COLO668 (cell line): ENCODE results near the gene IQGAP2.
"Not testable (repeated sequence)": the region's sequence is repeated elsewhere in the genome, so short reads cannot be mapped to it uniquely, and the experiment has no call there.

Experiments
- DNase-seq: peaks from one replicate; lab custom pipeline; 2025; ENCODE audit not compliant: unreplicated experiment; lab: John Stamatoyannopoulos, UW

Gene IQGAP2

DNA sequence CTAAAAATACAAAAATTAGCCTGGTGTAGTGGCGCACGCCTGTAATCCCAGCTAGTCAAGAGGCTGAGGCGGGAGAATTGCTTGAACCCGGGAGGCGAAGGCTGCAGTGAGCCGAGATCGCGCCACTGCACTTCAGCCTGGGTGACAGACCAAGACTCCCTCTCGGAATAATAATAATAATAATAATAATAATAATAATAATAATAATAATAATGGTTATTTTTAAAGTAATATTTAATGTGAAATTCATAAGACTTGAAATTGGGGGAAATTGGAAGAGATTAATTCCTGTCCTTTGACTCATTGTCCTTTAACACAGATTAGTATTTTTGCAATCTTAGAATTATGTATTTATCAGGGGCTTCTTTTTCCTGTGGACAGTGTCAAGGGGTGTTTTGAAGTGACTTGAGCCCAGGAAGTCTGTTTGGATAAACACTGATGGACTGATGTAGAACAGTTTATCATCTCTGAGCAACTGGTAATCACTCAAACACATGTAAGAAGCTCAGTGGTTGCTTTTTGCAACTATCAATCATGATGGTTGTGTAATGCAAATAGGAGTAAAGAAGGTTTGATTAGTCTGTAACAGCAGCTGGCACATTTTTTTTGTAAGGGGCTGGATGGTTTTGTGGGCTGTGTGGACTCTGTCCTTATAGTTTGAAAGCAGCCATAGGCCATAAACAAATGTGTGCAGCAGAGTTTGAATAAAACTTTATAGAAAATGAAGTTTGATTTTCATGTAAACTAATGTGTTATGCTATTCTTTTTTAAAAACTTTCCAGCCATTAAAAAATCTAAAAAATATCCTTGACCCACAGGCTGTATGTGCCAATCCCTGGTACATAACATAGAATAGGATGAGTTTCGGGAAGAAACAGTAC lies 126.6 kb downstream of the IQGAP2 start:
- DNase-seq, result no peak

DNA sequence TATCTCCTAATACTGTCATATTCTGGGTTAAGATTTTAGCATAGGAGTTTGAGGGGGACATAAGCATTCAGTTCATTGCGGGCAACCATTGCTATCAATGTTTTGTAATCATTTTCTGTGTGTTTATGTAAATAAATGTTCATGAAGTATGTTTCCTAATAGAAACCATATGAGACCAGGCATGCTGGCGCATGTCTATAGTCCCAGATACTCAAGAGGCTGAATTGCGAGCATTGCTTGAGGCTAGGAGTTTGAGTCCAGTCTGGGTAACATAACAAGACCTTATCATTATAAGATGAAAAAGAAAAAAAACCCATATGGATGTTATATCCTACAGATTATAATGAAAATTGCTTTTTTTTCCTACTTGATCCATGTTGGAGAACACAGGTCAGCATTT lies 129.0 kb downstream of the IQGAP2 start:
- no peak for DNase-seq

DNA sequence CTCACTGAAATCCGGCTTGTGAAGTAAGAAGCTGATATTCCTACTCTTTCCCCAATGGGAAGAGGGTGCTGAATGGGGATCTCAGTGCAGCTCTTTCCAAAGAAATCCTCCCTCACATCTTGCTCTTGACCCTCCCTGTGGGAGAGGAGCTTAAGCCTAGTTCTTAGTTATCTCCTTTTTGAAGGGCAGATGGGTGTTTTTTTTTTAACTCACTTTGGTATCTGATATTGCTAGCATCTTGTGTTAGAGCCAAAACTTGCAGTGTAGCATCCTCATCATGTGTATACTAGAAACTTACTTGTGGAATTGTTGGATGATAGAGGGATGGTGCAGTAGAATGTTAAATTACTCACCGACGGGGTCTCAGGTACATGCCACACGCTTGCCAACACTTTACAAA lies 129.9 kb downstream of the IQGAP2 start:
- DNase-seq, result no peak

DNA sequence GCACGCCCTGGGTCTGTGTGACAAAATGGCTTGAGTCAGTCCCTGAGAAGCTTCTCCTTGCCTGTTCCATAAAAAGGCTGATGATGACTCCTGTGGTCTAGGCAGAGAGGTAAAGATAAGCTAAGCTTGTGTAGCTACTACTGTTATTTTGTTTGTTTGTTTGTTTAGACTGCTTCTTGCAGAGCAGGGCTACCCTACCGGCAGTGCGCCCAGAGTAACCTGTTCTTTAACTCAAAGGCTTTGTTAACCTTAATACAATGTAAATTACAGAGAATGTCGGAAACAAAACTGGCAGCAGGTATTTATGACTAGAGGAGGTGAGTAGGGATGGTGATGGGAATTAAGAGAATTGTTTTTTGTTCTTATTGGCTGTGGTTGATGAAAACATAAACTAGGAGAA lies 132.5 kb downstream of the IQGAP2 start:
- DNase-seq, result no peak

DNA sequence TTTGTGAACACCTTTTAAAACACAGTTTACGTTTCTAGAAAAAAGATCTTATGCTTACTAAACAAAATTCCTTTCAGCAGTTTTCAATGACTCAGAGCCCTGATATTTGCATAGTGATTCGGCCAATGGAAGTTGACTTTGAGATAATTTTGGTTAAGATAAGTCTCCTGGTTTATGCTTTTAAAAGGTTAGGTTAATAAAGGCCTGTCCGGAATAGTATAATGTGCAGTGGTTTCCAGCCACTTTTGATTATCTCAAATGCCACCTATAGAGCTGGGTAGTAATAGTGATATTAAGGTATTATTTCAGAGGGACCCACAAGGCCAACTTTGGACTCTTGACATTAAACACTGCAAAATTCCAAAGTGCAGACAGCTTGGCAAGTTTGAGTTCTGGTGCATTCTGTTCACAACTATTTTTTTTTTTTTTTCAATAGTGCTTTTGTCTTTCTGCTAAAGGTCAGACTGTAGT lies 134.0 kb downstream of the IQGAP2 start:
- no peak for DNase-seq

DNA sequence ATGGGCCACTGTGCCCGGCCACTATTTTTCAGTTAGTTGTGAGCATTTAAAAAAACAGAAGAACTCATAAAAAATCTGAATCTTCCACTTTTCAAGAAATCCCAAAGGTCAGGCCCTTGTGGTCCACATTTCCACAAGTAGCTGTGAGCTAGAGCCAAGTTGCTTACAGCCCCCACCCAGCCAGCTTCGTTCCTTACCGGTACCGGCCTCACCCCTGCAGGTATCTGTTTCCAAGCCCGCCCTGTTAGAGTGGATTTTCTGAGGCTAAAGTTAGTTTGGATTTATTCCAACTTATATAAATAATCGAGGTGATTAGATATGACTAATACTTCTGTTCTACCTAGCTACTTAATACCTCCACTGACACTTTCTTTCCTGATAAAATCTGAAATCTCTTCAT lies 139.2 kb downstream of the IQGAP2 start:
- no peak for DNase-seq

DNA sequence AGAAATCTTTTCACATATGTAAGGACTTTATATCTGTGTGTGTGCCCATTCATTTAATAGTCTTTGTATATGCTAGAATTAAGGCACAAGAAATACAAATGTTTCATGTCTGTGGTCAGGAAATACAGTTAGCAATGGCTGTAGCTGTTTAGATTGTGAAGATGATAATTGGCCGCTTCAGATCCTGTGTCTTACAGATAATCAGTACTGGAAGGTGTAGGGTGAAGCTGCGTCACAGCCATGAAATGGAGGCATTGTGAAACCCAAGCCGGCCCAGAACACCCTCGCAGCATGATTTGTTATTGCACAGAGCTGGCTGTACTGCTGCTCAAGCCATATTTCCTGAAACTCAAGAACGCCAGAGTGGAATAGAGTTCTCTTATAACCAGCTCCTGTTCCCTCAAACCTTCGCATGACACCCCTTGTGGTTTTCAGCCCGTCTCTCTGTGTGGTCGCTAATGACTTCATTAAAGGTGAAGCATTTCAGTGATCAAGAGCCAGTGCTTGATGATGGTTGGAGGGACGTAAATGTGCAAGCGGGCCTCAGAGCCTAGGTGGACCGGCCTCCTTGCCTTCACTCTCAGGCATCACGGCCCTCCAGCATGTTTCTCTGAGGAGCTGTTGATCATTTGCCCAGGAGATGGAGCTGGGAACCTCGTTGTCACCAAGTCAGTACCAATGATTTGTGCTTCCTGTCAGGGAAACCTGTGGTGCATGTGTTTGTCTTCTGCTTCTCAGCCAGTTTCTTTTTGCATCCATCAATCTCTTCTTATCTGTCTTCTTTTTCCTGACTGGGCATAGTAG lies 140.0 kb downstream of the IQGAP2 start:
- no peak for DNase-seq

DNA sequence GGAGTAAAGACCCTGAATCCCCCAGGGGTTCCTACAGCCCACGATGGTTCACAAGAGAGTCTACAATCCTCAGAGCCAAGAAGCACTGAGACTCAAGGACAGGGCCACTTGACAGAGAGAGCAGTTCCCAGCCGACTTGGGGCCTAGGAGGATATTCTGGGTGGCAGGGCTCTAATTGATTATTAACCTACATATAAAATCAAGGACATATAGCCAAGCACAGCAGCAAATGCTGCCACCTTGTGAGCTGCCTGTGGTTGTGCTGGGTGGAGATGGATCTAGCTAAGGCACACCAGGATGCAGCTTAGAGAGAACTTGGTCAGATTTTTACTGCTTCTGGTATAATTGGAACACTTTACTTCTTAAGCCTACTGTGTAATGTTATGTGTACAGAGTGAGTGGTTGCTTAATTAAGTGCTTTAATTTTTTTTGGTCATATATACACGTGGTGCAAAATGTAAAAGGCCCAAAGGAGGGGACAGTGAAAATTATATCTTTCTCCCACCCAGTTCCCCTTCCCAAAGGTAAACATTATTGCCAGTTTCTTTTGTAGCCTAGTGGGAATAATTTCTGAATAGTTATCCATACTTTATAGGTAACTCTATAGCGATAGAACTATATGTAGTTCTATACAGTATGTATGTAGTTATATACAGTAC lies 141.3 kb downstream of the IQGAP2 start:
- DNase-seq, result no peak

DNA sequence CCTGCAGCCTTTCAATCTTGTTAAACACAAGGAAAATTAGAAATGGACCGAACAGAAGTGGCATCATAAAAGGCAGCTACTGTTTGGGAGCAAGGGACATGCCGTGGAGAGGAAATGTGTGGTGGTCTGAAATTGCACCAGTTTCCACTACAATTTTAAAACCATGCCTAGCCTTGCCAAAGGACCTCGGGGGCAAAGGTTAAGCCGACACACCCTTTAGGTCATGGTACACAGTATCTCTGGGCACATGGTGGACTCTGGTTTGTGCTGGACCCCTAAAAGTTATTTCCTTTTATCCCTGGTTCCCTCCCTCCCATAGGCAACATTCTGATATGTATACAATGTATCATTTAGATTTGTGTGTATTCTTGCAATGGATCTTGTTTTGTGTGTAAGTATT lies 142.1 kb downstream of the IQGAP2 start:
- DNase-seq, result no peak

DNA sequence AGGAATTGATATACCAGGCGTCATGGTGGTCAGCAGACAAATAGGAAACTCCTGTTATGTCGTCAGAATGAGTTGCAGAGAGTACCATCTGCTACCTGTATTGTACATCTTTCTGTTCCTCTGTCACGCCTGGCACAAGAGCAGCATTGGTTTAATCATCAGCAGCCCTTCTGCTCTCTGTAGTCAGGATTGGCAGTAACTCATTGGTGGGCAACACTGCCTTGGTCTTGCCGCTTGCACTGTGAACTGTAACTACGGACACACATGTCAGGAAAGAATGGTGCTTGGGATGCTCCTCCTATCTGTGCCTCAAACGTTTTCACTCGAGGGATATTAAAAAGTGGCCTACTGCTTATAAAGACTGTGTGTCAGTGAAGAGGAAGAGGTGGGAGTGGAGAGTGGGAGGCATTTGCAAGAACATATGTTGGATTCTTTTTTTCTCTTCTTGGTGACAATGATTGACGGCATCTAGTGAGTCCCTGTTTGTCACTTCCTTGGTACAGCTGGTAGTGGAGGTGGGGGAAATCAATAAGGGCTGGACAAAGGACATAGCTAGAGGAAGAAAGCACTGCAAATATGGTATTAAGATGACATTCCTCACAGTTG lies 143.5 kb downstream of the IQGAP2 start:
- DNase-seq, result no peak

DNA sequence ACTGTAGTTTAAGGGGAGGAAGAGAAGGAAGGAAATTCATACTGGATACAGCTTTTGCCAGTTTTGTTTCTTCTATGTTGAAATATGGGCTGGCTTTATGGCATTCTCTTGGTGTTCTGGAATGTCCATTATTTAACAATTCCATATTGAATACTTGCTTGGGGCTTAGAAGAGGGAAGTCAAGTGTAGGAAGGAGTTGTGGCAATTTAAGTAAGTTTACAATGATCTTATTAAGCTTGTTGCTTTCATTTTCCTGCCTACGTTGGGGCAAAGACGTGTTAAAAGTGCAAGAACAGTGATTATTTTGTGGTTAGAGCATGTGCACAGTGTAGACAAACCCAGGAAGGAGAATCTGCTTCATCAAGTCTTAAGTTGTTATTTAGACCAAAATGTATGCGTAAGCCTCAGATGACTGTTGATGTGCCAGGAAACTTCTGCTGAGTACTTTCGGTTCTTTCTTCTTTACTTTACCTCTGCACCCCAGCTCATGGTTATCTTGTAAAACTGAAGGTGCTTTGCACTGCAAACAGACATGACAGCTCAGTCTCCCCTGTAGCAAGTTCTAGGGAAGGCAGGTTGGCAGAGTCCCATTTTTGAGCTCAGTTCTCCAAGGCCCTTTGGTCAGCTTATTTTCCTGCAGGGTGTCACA lies 144.3 kb downstream of the IQGAP2 start:
- DNase-seq, result no peak

DNA sequence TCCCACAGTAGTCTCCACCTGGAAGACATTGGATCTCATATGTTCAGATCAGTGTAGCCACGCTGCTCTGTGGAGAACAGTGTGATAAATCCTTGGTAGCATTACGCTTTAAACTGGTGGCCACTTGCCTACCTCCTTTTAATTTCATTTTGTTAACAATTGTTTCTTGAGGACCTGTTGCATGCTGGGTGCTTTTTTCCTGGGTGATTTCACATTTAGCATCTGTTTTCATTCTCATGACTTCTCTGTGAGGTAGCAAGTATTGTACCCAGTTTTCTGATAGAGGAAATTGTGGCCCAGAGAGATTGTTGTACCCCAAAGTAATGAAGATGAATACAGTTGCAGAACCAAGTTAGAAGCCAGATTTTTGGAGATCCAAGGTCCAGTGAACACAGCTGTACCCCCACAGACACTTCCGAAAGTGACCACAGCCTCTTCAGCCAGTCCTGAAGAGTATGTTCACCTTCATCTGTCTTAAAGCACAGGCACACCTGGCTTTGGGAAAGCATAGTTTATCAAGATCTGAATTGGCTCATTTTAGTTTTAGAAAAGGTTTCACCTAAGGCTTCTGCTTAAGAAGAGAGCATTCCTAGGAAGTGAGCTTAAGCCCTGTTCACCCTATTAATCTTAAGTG lies 144.9 kb downstream of the IQGAP2 start:
- no peak for DNase-seq

DNA sequence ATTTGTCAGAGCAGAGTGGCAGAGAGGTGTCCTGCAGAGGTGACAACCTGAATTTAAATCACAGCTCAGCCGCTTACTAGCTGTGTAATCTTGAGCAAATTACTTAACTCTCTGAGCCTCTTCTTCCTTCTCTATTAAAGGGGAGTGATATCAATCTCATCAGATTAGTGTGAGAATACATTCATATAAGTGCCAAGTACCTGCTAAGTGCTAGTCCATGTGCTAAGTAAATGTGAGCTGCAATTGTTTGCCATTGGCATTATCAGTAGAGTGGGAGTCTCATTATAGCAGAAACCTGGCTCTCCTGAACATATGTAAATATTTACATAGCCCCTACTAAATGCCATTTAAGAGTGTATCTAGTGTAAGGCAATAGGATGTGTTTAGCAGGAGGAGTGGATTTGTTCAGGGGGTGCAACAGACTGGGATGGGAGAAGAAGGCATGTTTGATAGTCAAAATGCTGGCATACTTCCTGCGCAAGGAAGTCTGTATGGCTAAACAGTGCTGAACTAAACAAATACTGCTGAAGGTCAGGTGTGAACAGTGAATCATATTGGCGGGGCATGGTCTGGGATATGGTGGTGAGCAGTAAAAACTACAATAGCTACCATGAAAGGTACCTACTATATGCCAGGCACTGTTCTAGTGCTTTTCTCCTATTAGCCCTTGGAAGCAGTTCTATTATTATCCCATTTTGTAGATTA lies 145.6 kb downstream of the IQGAP2 start:
- DNase-seq, result no peak

DNA sequence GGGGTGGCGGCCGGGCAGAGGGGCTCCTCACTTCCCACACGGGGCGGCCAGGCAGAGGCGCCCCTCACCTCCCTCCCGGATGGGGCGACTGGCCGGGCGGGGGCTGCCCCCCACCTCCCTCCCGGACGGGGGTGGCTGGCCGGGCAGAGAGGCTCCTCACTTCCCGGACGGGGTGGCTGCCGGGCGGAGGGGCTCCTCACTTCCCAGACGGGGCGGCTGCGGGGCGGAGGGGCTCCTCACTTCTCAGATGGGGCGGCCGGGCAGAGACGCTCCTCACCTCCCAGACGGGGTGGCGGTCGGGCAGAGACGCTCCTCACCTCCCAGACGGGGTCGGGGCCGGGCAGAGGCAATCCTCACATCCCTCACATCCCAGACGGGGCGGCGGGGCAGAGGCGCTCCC lies 147.8 kb downstream of the IQGAP2 start:
- DNase-seq, result not testable (repeated sequence)

DNA sequence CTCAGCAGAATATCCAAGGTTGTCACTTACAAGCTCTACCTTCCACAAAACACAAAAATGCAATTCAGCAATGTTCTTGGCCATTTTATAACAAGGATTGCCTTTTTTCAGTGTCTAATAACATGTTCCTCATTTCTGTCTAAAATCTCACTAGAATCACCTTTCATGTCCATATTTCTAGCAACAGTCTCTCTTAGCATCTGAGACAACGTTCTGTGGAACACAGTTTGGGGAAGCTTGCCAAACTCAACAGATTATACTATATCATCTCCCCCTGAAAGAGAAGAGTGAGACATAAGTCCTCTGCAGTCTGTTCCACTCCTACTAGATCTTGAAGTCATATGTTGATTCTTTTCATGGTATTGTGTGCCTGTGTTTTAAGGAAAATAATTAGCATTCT lies 149.5 kb downstream of the IQGAP2 start:
- no peak for DNase-seq

DNA sequence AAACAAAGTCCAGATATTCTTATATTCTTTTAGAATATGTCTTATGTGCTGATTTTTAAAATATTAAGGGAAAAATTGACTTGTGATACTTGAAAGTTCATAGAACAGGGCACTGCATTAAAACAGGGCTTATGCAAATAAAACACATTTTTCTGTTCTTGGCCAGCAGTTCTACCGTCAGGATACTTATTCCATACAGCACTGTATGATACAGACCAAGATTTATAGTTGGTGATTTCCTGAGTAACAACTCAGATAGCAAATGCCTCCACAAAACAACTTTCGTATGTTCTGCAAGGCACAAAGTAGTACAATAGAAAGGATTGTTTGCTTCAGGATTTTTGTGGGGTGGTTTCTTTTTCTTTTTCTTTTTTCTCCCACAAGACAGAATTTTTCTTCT lies 150.2 kb downstream of the IQGAP2 start:
- no peak for DNase-seq

DNA sequence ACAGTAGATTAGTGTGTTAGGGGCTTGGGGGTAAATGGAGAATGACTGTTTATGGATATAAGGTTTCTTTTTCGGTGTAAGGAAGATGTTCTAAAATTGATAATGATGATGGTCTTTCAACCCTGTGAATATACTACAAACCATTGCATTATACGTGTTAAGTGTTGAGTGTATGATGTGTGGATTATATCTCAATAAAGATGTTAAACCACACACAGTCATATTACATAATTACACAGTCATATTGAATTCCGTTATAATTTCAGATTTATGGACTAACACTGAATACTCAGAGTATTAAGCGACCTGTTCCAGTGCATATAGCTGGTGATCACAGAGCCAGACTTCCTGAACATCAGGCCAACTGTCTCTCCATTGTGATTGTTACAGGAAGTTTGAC lies 152.0 kb downstream of the IQGAP2 start:
- DNase-seq, result no peak

DNA sequence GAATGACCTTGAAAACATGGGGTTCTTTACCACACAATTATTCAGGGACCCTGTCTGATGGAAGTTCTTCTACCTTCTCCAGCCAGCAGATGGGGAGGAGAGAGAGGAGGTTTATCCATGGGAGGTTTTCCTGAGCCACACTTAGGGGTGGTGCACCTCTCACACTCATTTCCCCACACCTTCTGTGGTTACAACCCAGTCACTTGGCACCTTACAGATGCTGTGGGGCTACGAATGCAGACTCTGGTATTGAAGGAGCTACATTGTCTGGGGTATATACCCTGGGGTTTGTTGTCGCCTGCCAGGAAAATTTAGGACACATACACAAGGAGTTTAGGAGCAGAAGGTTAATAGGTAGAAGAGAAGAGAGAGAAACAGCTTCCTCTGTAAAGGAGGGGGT lies 152.6 kb downstream of the IQGAP2 start:
- no peak for DNase-seq

DNA sequence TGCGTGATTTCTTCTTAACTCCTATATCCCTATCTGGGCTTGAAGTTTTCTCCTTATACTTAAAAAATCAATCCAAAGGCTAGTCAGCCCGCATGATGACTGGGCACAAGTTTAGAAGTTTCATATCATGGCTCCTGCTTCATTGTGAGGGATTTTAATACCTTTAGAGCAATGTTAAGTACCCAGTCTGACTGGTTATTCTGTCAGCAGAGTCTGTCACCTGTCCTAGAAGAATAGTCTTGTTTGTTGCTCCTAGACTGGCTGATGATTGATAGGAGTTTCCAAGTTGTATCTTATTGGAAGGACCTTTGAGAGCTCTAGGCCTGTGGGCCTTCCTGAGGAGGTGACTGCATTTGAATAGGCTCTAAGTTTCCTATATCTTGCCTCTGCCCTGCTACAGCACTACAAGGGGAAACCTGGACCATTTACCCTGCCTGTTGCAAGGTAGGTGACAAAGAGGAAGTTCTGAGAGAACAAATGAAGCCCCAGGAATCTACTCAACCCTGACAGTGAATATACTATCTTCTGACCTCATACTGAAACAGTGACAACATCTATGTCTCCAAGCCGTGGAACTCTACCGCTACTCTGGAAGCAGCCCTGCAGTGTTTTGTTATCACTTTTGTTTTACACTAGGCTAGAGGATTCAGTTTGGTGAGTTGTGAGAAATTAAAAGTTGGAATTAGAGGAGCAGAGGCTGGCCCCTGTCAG lies 153.6 kb downstream of the IQGAP2 start:
- DNase-seq, result no peak
